GM23338 (cell line): ENCODE results near the gene GADD45B. TPM values are rescaled to one million over a fixed set of nuclear protein-coding genes. Genes with fewer than 3 reads are reported as not detected.

Source experiments
- ATAC-seq: fragments of 200-7000 bp; cut with Tn5 transposase; 3 replicates; pipeline ENCODE4 v1.9.1; 2020
- DNase-seq: peaks from one replicate; pipeline ENCODE4 v3.0.0-alpha.2; 2015; ENCODE audit warnings: low spot score
- H2AFZ ChIP-seq: fragments of 200-600 bp; sonication (generic); 2 replicates; pipeline ENCODE4 v1.8.0; 2016; ENCODE audit warnings: antibody characterized with exemption, mild to moderate bottlenecking, moderate library complexity
- H3F3A ChIP-seq: fragments of 200-600 bp; sonication (generic); replicated peaks from 2 replicates; pipeline ENCODE4 v1.8.0; 2017; ENCODE audit warnings: antibody characterized with exemption, mixed run types, low read depth
- H3K27ac ChIP-seq: fragments of 200-600 bp; sonication (generic); 2 replicates; pipeline ENCODE4 v1.6.1; 2016; ENCODE audit warnings: low read depth
- H3K27me3 ChIP-seq: fragments of 200-600 bp; sonication (generic); 2 replicates; pipeline ENCODE4 v1.8.0; 2016; ENCODE audit warnings: mild to moderate bottlenecking, mixed run types, moderate library complexity; ENCODE audit not compliant: insufficient read depth
- H3K36me3 ChIP-seq: fragments of 200-600 bp; sonication (generic); 2 replicates; pipeline ENCODE4 v1.8.0; 2016; ENCODE audit warnings: mild to moderate bottlenecking; ENCODE audit not compliant: insufficient read depth
- H3K4me1 ChIP-seq: fragments of 200-600 bp; sonication (generic); 2 replicates; pipeline ENCODE4 v1.8.0; 2016; ENCODE audit warnings: mild to moderate bottlenecking, moderate library complexity; ENCODE audit not compliant: insufficient read depth
- H3K4me2 ChIP-seq: fragments of 200-600 bp; sonication (generic); 2 replicates; pipeline ENCODE4 v1.7.1; 2017; ENCODE audit warnings: mixed run types
- H3K4me3 ChIP-seq: fragments of 200-600 bp; sonication (generic); 2 replicates; pipeline ENCODE4 v1.6.1; 2016; ENCODE audit warnings: mixed run types
- H3K79me2 ChIP-seq: fragments of 200-600 bp; sonication (generic); replicated peaks from 2 replicates; pipeline ENCODE4 v1.8.0; 2017; ENCODE audit warnings: mild to moderate bottlenecking; ENCODE audit not compliant: insufficient read depth
- H3K9me2 ChIP-seq: fragments of 200-600 bp; sonication (generic); 2 replicates; pipeline ENCODE4 v1.8.0; 2017; ENCODE audit not compliant: insufficient read depth
- H4K20me1 ChIP-seq: fragments of 200-600 bp; sonication (generic); replicated peaks from 2 replicates; pipeline ENCODE4 v1.8.0; 2017; ENCODE audit warnings: mild to moderate bottlenecking; ENCODE audit not compliant: insufficient read depth
- H3K27ac Mint-ChIP-seq: 2 replicates; pipeline ENCODE4 v1.8.0; 2020; ENCODE audit warnings: inconsistent platforms, mild to moderate bottlenecking, moderate library complexity, mixed read lengths
- H3K27me3 Mint-ChIP-seq: 3 replicates; pipeline ENCODE4 v1.8.0; 2022; ENCODE audit warnings: low read depth, mild to moderate bottlenecking, moderate library complexity, mixed read lengths, inconsistent platforms; ENCODE audit not compliant: insufficient read depth, poor library complexity
- H3K36me3 Mint-ChIP-seq: 3 replicates; pipeline ENCODE4 v1.8.0; 2021; ENCODE audit warnings: low read depth, mild to moderate bottlenecking, inconsistent platforms, moderate library complexity, mixed read lengths
- H3K4me1 Mint-ChIP-seq: 3 replicates; pipeline ENCODE4 v1.8.0; 2020; ENCODE audit warnings: mild to moderate bottlenecking, inconsistent platforms, mixed read lengths
- H3K4me3 Mint-ChIP-seq: 3 replicates; pipeline ENCODE4 v1.8.0; 2021; ENCODE audit warnings: moderate library complexity, mild to moderate bottlenecking, inconsistent platforms, mixed read lengths
- H3K9me3 Mint-ChIP-seq: 3 replicates; pipeline ENCODE4 v1.8.0; 2020; ENCODE audit warnings: moderate library complexity, mild to moderate bottlenecking, inconsistent platforms, mixed read lengths
- CREB1 ChIP-seq: fragments of 250-450 bp; sonication (Bioruptor Pico); IDR thresholded peaks from 2 replicates; pipeline ENCODE4 v1.5.0; 2020; ENCODE audit warnings: low read depth, mild to moderate bottlenecking, moderate library complexity
- CTCF ChIP-seq, 2 experiments: fragments of 200-600 bp in 1 of 2; sonication (generic) in 1 of 2; conservative IDR thresholded peaks; 2 replicates each; pipeline versions ENCODE4 v1.5.1 to v1.6.1; 2016 to 2017; ENCODE audit warnings: antibody characterized with exemption in 2 of 2, low read depth in 2 of 2, mild to moderate bottlenecking in 2 of 2, moderate library complexity in 1 of 2
- EZH2 ChIP-seq: fragments of 200-600 bp; sonication (generic); IDR thresholded peaks from one replicate; pipeline ENCODE4 v1.8.0; 2017; ENCODE audit warnings: antibody characterized with exemption, mild to moderate bottlenecking, low read depth; ENCODE audit not compliant: unreplicated experiment
- EZH2phosphoT487 ChIP-seq: fragments of 200-600 bp; sonication (generic); IDR thresholded peaks from one replicate; pipeline ENCODE4 v1.8.1; 2018; ENCODE audit warnings: antibody characterized with exemption; ENCODE audit not compliant: unreplicated experiment
- JUNB ChIP-seq: IDR thresholded peaks from one replicate; pipeline ENCODE4 v1.6.1; 2016; ENCODE audit warnings: antibody characterized with exemption; ENCODE audit not compliant: unreplicated experiment
- NANOG ChIP-seq: IDR thresholded peaks from 2 replicates; pipeline ENCODE4 v1.6.1; 2016; ENCODE audit warnings: antibody characterized with exemption, borderline replicate concordance
- POLR2AphosphoS5 ChIP-seq: IDR thresholded peaks from 2 replicates; pipeline ENCODE4 v1.6.1; 2016; ENCODE audit warnings: antibody characterized with exemption, low read depth
- REST ChIP-seq: IDR thresholded peaks from one replicate; pipeline ENCODE4 v1.6.1; 2018; ENCODE audit warnings: antibody characterized with exemption; ENCODE audit not compliant: unreplicated experiment
- STAT1 ChIP-seq: IDR thresholded peaks from one replicate; pipeline ENCODE4 v1.6.1; 2016; ENCODE audit warnings: antibody characterized with exemption; ENCODE audit not compliant: unreplicated experiment
- ZNF331 ChIP-seq: fragments of 250-450 bp; sonication (Bioruptor Pico); IDR thresholded peaks from 2 replicates; pipeline ENCODE4 v1.5.0; 2020; ENCODE audit warnings: low read depth, mild to moderate bottlenecking, moderate library complexity
- polyA plus RNA-seq: library from polyadenylated mRNA; unstranded; fragments of >200 nt; fragmentation: Nextera tagmentation; extraction: Ambion mirVana; gene quantifications from 2 replicates; pipeline ENCODE4 v1.2.1, GENCODE V29; 2016
- total RNA-seq: library from RNA; depleted of rRNA; stranded (reverse); fragments of >200 nt; shearing (Covaris generic); gene quantifications from 2 replicates; pipeline ENCODE4 v1.2.3, GENCODE V29; 2014
- TF ChIP-seq, protein P1 (sequence below): IDR thresholded peaks from 2 replicates; pipeline ENCODE4 v1.6.1; 2016; ENCODE audit warnings: antibody characterized with exemption

GADD45B gene
- total and polyA plus RNA-seq, 2 experiments from 2014 or later, result 12.3 to 16.6 TPM

- TF ChIP-seq STAT1, result no peak
- no peak for TF ChIP-seq ZNF331 (CRISPR knock-in tag)
- TF ChIP-seq POLR2AphosphoS5, result no peak
- no peak for TF ChIP-seq REST
- TF ChIP-seq, protein P1, sequence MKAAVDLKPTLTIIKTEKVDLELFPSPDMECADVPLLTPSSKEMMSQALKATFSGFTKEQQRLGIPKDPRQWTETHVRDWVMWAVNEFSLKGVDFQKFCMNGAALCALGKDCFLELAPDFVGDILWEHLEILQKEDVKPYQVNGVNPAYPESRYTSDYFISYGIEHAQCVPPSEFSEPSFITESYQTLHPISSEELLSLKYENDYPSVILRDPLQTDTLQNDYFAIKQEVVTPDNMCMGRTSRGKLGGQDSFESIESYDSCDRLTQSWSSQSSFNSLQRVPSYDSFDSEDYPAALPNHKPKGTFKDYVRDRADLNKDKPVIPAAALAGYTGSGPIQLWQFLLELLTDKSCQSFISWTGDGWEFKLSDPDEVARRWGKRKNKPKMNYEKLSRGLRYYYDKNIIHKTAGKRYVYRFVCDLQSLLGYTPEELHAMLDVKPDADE, result no peak
- TF ChIP-seq CTCF (conservative IDR thresholded peaks at IDR 0.05; ENCODE audit: low read depth in 2 of 2), result no peak
Observed at GRCh38 chr19:2444251-2445002, 31.5 kb upstream of the GADD45B start (continued).

GRCh38 chr19:2446381-2446780 lies 29.5 kb upstream of the GADD45B start:
- Mint-ChIP-seq H3K4me1 (peaks cover 11% of the 10 kb centered on the region), H3K27ac (peak overlapping the region; percentile 92), H3K4me3 (no peak overlapping the region), H3K36me3 (peaks cover 23% of the 10 kb centered on the region), H3K9me3 (no peaks in the 10 kb centered on the region), H3K27me3 (peaks cover 9% of the 10 kb centered on the region)
- peaks cover 5% of the 10 kb centered on the region; the same call in 1 of the 2 replicates for H3K4me1 ChIP-seq
- H4K20me1 ChIP-seq, result peaks cover 24% of the 10 kb centered on the region
- no peaks in the 10 kb centered on the region for H3F3A ChIP-seq
- no peaks in the 10 kb centered on the region; the same call in 1 of the 2 replicates for H3K36me3 ChIP-seq
- H3K4me3 ChIP-seq, result no peak overlapping the region
- H3K27ac ChIP-seq, result no peak overlapping the region; the same call in 1 of the 2 replicates
- no peak overlapping the region for H2AFZ ChIP-seq
- no peaks in the 10 kb centered on the region for H3K9me2 ChIP-seq
- no peak overlapping the region; the same call in 1 of the 2 replicates for H3K4me2 ChIP-seq
- no peak; the same call in 1 of the 3 replicates for ATAC-seq
- H3K27me3 ChIP-seq, result no peaks in the 10 kb centered on the region
- peaks cover 67% of the 10 kb centered on the region for H3K79me2 ChIP-seq
- no peak for DNase-seq
- TF ChIP-seq CTCF (conservative IDR thresholded peaks at IDR 0.05; ENCODE audit: low read depth in 2 of 2) (no peak), ZNF331 (CRISPR knock-in tag) (no peak), NANOG (no peak), CREB1 (CRISPR knock-in tag) (no peak), JUNB (no peak), EZH2phosphoT487 (no peak), STAT1 (no peak), EZH2 (no peak)
- TF ChIP-seq, protein P1, result no peak
